ENCODE results near the gene SLC35A5. TPM values are rescaled to one million over a fixed set of nuclear protein-coding genes. Genes with fewer than 3 reads are reported as not detected.

The SLC35A5 gene
- total RNA-seq, 1 experiment from 2014 or later = 19.1 TPM

- H3K27ac Mint-ChIP-seq (ENCODE audit: unreplicated experiment) = no peak overlapping the region
- intact Hi-C loops (cut with micrococcal nuclease; ENCODE audit: unreplicated experiment) = no loop called here
- CTCF ChIA-PET = no interaction called here
Observed at GRCh38 chr3:112597945-112598344, 36.1 kb downstream of the SLC35A5 start.

GRCh38 chr3:112598731-112599130, 36.9 kb downstream of the SLC35A5 start:
- ChIA-PET POLR2A (no interaction called here), CTCF (no interaction called here)
- Mint-ChIP-seq H3K4me3 (ENCODE audit: unreplicated experiment) (no peak overlapping the region), H3K4me1 (ENCODE audit: low read depth, unreplicated experiment) (no peaks in the 10 kb centered on the region), H3K9me3 (ENCODE audit: unreplicated experiment) (no peaks in the 10 kb centered on the region), H3K27ac (ENCODE audit: unreplicated experiment) (no peak overlapping the region), H3K36me3 (ENCODE audit: insufficient read depth, unreplicated experiment) (no peaks in the 10 kb centered on the region), H3K27me3 (ENCODE audit: insufficient read depth, unreplicated experiment) (no peaks in the 10 kb centered on the region)
- no peaks in the 10 kb centered on the region for H3K27me3 ChIP-seq (replicated peaks; ENCODE audit: control insufficient read depth, insufficient read depth, low read length)
- no peaks in the 10 kb centered on the region for H3K9me3 ChIP-seq
- TF ChIP-seq, protein P1, sequence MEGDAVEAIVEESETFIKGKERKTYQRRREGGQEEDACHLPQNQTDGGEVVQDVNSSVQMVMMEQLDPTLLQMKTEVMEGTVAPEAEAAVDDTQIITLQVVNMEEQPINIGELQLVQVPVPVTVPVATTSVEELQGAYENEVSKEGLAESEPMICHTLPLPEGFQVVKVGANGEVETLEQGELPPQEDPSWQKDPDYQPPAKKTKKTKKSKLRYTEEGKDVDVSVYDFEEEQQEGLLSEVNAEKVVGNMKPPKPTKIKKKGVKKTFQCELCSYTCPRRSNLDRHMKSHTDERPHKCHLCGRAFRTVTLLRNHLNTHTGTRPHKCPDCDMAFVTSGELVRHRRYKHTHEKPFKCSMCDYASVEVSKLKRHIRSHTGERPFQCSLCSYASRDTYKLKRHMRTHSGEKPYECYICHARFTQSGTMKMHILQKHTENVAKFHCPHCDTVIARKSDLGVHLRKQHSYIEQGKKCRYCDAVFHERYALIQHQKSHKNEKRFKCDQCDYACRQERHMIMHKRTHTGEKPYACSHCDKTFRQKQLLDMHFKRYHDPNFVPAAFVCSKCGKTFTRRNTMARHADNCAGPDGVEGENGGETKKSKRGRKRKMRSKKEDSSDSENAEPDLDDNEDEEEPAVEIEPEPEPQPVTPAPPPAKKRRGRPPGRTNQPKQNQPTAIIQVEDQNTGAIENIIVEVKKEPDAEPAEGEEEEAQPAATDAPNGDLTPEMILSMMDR (IDR thresholded peaks at IDR 0.05; ENCODE audit: insufficient read depth in 1 of 2, low read depth in 1 of 2, low read length in 1 of 2, severe bottlenecking in 1 of 2, unreplicated experiment in 1 of 2) = no peak
- intact Hi-C loops (cut with micrococcal nuclease; ENCODE audit: unreplicated experiment) = no loop called here
- no TSS peak for BruUV-seq (replicated peaks)
- no peaks in the 10 kb centered on the region for H3K36me3 ChIP-seq (ENCODE audit: control insufficient read depth, insufficient read depth, low read length)
- no peak overlapping the region for H3K4me3 ChIP-seq (ENCODE audit: low read depth, low read length)
- no peaks in the 10 kb centered on the region for H3K4me1 ChIP-seq
- no peak for DNase-seq

More at GRCh38 chr3:112597945-112598344, 36.1 kb downstream of the SLC35A5 start:
- BruUV-seq (replicated peaks) = no TSS peak
- H3K36me3 Mint-ChIP-seq (ENCODE audit: insufficient read depth, unreplicated experiment) = no peaks in the 10 kb centered on the region
- Histone ChIP-seq H3K4me3 (ENCODE audit: low read depth, low read length) (no peak overlapping the region), H3K9me3 (no peaks in the 10 kb centered on the region), H3K36me3 (ENCODE audit: control insufficient read depth, insufficient read depth, low read length) (no peaks in the 10 kb centered on the region), H3K27me3 (replicated peaks; ENCODE audit: control insufficient read depth, insufficient read depth, low read length) (no peaks in the 10 kb centered on the region), H3K4me1 (no peaks in the 10 kb centered on the region)
- no peak for DNase-seq
- H3K9me3 Mint-ChIP-seq (ENCODE audit: unreplicated experiment) = no peaks in the 10 kb centered on the region
- no peak overlapping the region for H3K4me3 Mint-ChIP-seq (ENCODE audit: unreplicated experiment)
- no peaks in the 10 kb centered on the region for H3K27me3 Mint-ChIP-seq (ENCODE audit: insufficient read depth, unreplicated experiment)
- POLR2A ChIA-PET = no interaction called here
- TF ChIP-seq, protein P1 (IDR thresholded peaks at IDR 0.05; ENCODE audit: insufficient read depth in 1 of 2, low read depth in 1 of 2, low read length in 1 of 2, severe bottlenecking in 1 of 2, unreplicated experiment in 1 of 2) = no peak
- no peaks in the 10 kb centered on the region for H3K4me1 Mint-ChIP-seq (ENCODE audit: low read depth, unreplicated experiment)

DNA sequence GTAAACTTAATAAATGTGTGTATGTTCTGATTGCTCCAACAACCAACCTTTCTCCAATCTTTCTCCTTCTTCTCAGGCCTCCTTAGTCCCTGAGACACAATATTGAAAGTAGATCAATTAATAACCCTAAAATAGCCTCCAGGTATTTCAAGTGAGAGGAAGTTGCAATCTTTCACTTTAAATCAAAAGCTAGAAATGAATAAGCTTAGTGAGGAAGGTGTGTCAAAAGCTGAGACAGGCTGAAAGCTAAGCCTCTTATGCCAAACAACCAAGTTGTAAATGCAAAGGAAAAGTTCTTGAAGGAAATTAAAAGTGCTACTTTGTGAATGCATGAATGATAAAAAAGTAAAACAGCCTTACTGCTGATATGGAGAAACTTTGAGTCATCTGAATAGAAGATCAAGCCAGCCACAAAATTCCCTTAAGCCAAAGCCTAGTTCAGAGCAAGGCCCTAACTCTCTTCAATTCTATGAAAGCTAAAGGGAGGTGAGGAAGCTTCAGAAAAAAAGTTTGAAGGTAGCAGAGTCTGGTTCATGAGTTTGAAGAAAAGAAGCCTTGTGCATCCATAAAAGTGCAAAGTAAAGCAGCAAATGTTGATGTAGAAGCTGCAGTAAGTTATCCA, 40.5 kb downstream of the SLC35A5 start:
- TF ChIP-seq, protein P1 (IDR thresholded peaks at IDR 0.05; ENCODE audit: insufficient read depth in 1 of 2, low read depth in 1 of 2, low read length in 1 of 2, severe bottlenecking in 1 of 2, unreplicated experiment in 1 of 2) = no peak
- Mint-ChIP-seq H3K27me3 (ENCODE audit: insufficient read depth, unreplicated experiment) (no peaks in the 10 kb centered on the region), H3K9me3 (ENCODE audit: unreplicated experiment) (no peaks in the 10 kb centered on the region), H3K4me3 (ENCODE audit: unreplicated experiment) (no peak overlapping the region), H3K36me3 (ENCODE audit: insufficient read depth, unreplicated experiment) (no peaks in the 10 kb centered on the region), H3K27ac (ENCODE audit: unreplicated experiment) (no peak overlapping the region), H3K4me1 (ENCODE audit: low read depth, unreplicated experiment) (no peaks in the 10 kb centered on the region)
- Histone ChIP-seq H3K4me3 (ENCODE audit: low read depth, low read length) (no peak overlapping the region), H3K4me1 (no peaks in the 10 kb centered on the region), H3K36me3 (ENCODE audit: control insufficient read depth, insufficient read depth, low read length) (no peaks in the 10 kb centered on the region), H3K27me3 (replicated peaks; ENCODE audit: control insufficient read depth, insufficient read depth, low read length) (no peaks in the 10 kb centered on the region), H3K9me3 (no peaks in the 10 kb centered on the region)
- intact Hi-C loops (cut with micrococcal nuclease; ENCODE audit: unreplicated experiment) = no loop called here
- DNase-seq = no peak
- BruUV-seq (replicated peaks) = no TSS peak
- ChIA-PET POLR2A (no interaction called here), CTCF (no interaction called here)

All from Caco-2 (cell line).